ENCODE data around the gene CFAP20DC.
"Not testable (repeated sequence)": the region's sequence is repeated elsewhere in the genome, so short reads cannot be mapped to it uniquely, and the experiment has no call there.

Gene CFAP20DC

DNA sequence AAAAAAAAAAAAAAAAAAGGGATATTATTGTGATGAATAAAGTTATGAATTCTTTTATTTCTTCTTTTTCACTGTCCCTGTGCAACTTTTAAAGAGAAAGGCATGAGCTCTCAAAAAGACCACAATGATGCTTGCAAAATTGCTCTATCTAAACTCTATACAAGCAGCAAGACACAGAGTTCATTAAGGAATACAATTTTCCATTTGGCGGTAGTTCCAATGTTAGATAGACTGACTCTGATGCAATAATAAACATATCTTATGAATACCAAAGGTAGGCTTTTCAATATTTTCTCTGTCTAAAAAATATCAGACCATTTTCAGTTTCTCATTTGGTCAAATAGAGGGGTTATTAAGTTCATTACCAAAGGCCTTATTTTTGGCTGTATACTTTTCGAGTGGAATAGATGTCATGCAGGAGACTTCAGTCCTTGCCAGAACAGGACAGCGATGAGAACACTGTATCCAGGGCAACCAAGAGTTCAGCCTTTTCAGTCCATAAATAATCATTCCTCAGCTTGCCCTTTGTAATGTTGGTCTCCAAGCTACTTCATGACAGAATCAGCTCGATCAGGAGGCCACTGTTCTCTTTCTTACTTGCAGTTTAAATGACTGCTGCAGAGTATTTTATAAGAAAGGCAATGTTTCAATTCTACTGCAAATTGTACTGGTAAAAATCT, 220.4 kb downstream of the CFAP20DC start:
- TF ChIP-seq, protein P1, sequence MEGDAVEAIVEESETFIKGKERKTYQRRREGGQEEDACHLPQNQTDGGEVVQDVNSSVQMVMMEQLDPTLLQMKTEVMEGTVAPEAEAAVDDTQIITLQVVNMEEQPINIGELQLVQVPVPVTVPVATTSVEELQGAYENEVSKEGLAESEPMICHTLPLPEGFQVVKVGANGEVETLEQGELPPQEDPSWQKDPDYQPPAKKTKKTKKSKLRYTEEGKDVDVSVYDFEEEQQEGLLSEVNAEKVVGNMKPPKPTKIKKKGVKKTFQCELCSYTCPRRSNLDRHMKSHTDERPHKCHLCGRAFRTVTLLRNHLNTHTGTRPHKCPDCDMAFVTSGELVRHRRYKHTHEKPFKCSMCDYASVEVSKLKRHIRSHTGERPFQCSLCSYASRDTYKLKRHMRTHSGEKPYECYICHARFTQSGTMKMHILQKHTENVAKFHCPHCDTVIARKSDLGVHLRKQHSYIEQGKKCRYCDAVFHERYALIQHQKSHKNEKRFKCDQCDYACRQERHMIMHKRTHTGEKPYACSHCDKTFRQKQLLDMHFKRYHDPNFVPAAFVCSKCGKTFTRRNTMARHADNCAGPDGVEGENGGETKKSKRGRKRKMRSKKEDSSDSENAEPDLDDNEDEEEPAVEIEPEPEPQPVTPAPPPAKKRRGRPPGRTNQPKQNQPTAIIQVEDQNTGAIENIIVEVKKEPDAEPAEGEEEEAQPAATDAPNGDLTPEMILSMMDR (IDR thresholded peaks at IDR 0.05; ENCODE audit: control insufficient read depth, extremely low read depth, insufficient read depth), result no peak
- DNase-seq (ENCODE audit: low read depth), result no peak
- no peak overlapping the region for H3K4me3 ChIP-seq (ENCODE audit: low read depth, low read length)

DNA sequence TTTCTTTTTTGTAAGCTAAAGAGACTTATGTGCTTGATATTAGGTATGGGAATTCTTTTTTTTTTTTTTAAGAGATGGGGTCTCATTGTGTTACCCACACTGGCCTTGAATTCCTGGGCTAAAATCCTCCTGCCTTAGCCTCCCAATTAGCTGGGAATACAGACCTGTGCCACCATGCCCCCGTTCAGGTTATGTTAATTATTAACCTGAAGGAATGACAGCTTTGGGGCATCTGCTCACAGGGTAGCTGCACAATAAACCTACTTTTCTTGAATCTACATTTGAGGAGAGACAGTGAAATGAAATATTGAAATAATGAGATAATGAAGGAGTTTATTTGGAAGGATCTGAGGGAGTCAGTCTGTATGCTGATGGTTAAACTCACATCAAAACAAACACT, 225.0 kb downstream of the CFAP20DC start:
- no peak overlapping the region for H3K4me3 ChIP-seq (ENCODE audit: low read depth, low read length)
- no peak for DNase-seq (ENCODE audit: low read depth)
- TF ChIP-seq, protein P1 (IDR thresholded peaks at IDR 0.05; ENCODE audit: control insufficient read depth, extremely low read depth, insufficient read depth), result no peak

DNA sequence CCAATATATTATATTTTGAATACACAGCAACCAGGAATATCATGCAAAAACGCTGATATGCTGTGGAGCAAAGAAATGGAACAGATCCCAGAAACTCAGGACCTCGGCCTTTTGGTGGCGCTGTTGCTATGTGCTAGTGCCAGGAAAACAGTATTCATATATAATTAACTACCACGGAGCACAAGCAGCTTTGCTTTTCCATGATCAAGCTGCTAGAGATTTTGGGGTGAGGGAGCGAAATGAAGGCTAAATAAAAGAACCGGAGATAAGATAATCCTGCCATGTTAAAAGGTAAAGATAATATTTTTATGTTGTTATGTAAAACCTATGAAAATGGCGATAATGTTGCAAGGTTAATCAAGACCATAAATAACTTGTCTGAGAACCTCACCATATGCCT, 225.5 kb downstream of the CFAP20DC start:
- peak; percentile 17 for DNase-seq (ENCODE audit: low read depth)
- TF ChIP-seq, protein P1 (IDR thresholded peaks at IDR 0.05; ENCODE audit: control insufficient read depth, extremely low read depth, insufficient read depth), result peak; percentile 75

DNA sequence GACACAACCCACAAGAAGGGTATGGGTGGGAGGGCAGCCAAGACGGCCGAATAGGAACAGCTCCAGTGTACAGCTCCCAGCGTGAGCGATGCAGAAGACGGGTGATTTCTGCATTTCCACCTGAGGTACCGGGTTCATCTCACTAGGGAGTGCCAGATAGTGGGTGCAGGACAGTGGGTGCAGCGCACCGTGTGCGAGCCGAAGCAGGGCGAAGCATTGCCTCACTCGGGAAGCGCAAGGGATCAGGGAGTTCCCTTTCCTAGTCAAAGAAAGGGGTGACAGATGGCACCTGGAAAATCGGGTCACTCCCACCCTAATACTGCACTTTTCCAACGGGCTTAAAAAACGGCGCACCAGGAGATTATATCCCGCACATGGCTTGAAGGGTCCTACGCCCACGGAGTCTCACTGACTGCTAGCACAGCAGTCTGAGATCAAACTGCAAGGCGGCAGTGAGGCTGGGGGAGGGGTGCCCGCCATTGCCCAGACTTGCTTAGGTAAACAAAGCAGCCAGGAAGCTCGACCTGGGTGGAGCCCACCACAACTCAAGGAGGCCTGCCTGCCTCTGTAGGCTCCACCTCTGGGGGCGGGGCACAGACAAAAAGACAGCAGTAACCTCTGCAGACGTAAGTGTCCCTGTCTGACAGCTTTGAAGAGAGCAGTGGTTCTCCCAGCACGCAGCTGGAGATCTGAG, 243.1 kb downstream of the CFAP20DC start:
- H3K4me3 ChIP-seq (ENCODE audit: low read depth, low read length); DNase-seq (ENCODE audit: low read depth): not testable (repeated sequence)

More for the DNA sequence above, 225.5 kb downstream of the CFAP20DC start:
- H3K4me3 ChIP-seq (ENCODE audit: low read depth, low read length), result no peak overlapping the region

DNA sequence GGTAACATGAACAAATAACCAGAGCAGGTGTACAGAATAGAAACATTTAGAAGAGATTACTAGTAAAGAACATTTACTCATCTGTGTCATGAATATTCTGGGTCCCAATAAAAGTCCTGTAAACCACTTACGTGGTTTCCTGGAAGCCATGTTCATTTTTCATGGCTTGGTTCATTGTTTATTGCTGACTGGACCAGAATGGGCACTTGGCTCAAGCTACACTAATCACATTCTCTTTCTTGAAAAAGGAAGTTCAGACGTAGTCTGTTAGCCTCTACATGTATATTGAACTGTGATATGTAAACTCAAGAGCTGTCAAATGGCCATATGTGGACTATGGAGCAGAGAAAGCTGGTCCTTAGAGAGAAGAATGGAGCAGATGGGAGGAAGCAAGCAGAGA, 244.9 kb downstream of the CFAP20DC start:
- no peak for DNase-seq (ENCODE audit: low read depth)
- H3K4me3 ChIP-seq (ENCODE audit: low read depth, low read length), result no peak overlapping the region
- TF ChIP-seq, protein P1 (IDR thresholded peaks at IDR 0.05; ENCODE audit: control insufficient read depth, extremely low read depth, insufficient read depth), result no peak

DNA sequence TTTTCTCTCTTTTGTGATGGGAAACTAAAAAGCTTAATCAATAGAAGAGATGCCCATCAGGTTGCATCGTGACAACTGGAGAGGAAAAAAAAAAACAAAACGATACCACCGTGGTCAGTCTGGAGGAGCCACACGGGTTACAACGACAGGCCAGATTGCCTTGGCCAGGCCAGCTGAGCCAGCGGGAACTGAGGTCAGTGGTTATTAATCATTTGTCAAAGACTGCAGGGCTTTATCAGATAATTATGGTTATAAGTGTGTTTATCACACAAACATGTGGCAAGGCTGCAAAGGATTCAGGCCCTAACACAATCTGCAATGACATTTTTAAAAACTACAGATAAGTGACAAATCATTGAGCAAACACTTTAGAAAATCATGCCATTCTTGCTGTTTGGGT, 248.3 kb downstream of the CFAP20DC start:
- no peak for DNase-seq (ENCODE audit: low read depth)
- H3K4me3 ChIP-seq (ENCODE audit: low read depth, low read length), result no peak overlapping the region
- TF ChIP-seq, protein P1 (IDR thresholded peaks at IDR 0.05; ENCODE audit: control insufficient read depth, extremely low read depth, insufficient read depth), result no peak

DNA sequence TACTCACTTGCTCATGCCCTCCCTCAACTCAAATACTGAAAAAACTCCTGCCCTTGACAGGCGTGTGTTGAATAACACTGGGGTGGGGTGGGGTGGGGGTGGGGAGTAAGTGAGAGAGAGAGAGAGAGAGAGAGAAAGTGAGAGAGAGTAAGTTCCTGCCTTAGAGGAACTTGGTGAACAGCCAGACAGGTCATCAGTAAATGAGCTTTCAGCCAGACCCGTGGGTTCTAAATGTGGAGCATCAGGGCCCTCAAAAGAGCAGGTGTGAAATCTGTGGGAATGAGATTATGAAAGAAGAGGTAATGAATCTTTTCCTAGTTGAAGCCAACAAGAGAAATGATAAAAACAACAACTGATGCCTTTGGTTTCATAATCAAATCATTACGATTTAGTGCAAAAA, 248.9 kb downstream of the CFAP20DC start:
- H3K4me3 ChIP-seq (ENCODE audit: low read depth, low read length), result no peak overlapping the region
- TF ChIP-seq, protein P1 (IDR thresholded peaks at IDR 0.05; ENCODE audit: control insufficient read depth, extremely low read depth, insufficient read depth), result no peak
- DNase-seq (ENCODE audit: low read depth), result no peak

Data from LNCaP clone FGC (cell line).